Mesothelial cell of epicardium (in vitro differentiated cells): ENCODE results near the gene DDX17. TPM values are rescaled to one million over a fixed set of nuclear protein-coding genes. Genes with fewer than 3 reads are reported as not detected.

Experiments used
- DNase-seq, 2 experiments: peaks; one replicate each; pipeline ENCODE4 v3.0.0; 2021; ENCODE audit warnings: low spot score in 2 of 2; ENCODE audit not compliant: unreplicated experiment in 2 of 2
- H3K27ac Mint-ChIP-seq: 2 replicates; pipeline ENCODE4 v1.8.0; 2021; ENCODE audit warnings: mixed read lengths
- H3K27me3 Mint-ChIP-seq: 2 replicates; pipeline ENCODE4 v1.8.0; 2021; ENCODE audit warnings: low read depth, mixed read lengths
- H3K36me3 Mint-ChIP-seq: 2 replicates; pipeline ENCODE4 v1.8.0; 2021; ENCODE audit warnings: mixed read lengths
- H3K4me1 Mint-ChIP-seq: 2 replicates; pipeline ENCODE4 v1.8.0; 2021; ENCODE audit warnings: mixed read lengths
- H3K4me3 Mint-ChIP-seq: 2 replicates; pipeline ENCODE4 v1.8.0; 2021; ENCODE audit warnings: mild to moderate bottlenecking, moderate library complexity, mixed read lengths
- H3K9me3 Mint-ChIP-seq: 2 replicates; pipeline ENCODE4 v1.8.0; 2021; ENCODE audit warnings: mixed read lengths
- total RNA-seq: library from RNA; stranded (reverse); gene quantifications from 3 replicates; pipeline ENCODE4 v1.2.1, GENCODE V29; 2021
- TF ChIP-seq, protein P1 (sequence below): fragments of 200-600 bp; sonication (generic); IDR thresholded peaks from one replicate; pipeline ENCODE4 v1.5.0; 2021; ENCODE audit warnings: antibody characterized with exemption; ENCODE audit not compliant: unreplicated experiment

DDX17 gene
- total RNA-seq, 1 donor from 2014 or later, result 717 TPM

GRCh38 chr22:38455530-38456271, 50.4 kb downstream of the DDX17 start:
- H3K4me3 Mint-ChIP-seq, result peak overlapping the region; percentile 69
- no peaks in the 10 kb centered on the region for H3K9me3 Mint-ChIP-seq
- DNase-seq, result peak; percentile 52 to 69
- no peaks in the 10 kb centered on the region for H3K36me3 Mint-ChIP-seq
- TF ChIP-seq, protein P1, sequence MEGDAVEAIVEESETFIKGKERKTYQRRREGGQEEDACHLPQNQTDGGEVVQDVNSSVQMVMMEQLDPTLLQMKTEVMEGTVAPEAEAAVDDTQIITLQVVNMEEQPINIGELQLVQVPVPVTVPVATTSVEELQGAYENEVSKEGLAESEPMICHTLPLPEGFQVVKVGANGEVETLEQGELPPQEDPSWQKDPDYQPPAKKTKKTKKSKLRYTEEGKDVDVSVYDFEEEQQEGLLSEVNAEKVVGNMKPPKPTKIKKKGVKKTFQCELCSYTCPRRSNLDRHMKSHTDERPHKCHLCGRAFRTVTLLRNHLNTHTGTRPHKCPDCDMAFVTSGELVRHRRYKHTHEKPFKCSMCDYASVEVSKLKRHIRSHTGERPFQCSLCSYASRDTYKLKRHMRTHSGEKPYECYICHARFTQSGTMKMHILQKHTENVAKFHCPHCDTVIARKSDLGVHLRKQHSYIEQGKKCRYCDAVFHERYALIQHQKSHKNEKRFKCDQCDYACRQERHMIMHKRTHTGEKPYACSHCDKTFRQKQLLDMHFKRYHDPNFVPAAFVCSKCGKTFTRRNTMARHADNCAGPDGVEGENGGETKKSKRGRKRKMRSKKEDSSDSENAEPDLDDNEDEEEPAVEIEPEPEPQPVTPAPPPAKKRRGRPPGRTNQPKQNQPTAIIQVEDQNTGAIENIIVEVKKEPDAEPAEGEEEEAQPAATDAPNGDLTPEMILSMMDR, result no peak
- peaks cover 32% of the 10 kb centered on the region for H3K4me1 Mint-ChIP-seq
- peaks cover 48% of the 10 kb centered on the region for H3K27me3 Mint-ChIP-seq
- H3K27ac Mint-ChIP-seq, result no peak overlapping the region

- peaks cover 32% of the 10 kb centered on the region for H3K4me1 Mint-ChIP-seq
- DNase-seq, result no peak
- H3K36me3 Mint-ChIP-seq, result no peaks in the 10 kb centered on the region
- H3K4me3 Mint-ChIP-seq, result peak within 1 kb of the TSS; percentile 71
- H3K27me3 Mint-ChIP-seq, result peaks cover 49% of the 10 kb centered on the region
- TF ChIP-seq, protein P1, result no peak
- H3K9me3 Mint-ChIP-seq, result no peaks in the 10 kb centered on the region
- no peak within 1 kb of the TSS for H3K27ac Mint-ChIP-seq
Measured at GRCh38 chr22:38455076-38455529, 51.0 kb downstream of the DDX17 start, which contains the start of gene KCNJ4. Gene KCNJ4 (minus strand): TSS chr22:38455199. CDS start chr22:38428132, 27,067 bp downstream.

DNA sequence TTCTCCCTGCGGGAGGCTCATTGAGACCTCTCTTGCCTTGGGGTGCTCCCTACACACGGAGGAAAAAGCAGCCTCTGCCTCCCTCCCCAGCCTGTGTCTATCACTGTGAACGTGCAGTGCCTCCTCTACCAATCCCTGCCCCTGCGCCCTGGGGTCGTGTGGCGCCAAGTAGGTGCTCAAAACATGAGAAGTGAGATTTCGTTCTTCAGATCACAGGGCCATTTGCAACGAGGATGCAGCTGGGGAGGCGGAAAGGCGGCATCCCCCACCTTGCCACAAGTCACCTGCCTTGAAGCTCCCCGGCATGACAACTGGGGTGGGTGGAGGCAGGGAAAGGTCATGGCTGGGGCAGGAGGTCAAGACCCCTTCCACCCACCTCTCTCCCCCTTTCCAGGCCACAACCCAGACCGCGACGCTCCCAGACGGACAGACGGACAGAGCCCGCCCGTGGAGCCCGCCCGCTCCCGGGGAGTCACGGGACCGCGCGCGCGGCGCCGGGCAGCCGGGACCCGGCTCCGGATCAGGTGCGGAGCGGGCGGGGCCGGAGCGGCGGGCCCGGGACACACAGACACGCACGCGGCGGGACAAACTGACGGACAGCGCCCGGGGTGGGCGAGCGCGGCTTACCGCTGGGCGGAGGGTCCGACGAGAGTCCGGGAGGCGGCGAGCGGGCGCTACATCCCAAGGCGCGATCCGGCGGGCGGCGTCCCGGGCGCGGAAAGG, 51.6 kb downstream of the DDX17 start:
- DNase-seq, result no peak
- H3K36me3 Mint-ChIP-seq, result no peaks in the 10 kb centered on the region

DNA sequence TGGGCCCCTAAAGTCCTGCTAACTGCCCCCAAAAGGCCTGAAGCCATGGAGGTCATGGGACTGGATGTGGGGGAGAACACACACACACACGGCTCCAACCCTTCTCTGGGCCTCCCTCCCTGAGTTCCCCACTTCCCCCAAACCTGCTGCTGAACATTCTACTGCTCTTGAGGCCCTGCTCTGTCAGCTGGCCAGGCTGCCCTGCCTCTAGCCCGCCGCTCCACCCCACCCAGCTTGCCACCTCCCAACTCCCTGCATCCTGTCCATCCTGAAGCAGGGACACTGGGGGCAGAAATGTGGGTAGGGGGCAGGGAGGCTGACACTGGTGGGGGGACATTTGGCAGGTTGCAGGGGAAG, 52.1 kb downstream of the DDX17 start:
- Mint-ChIP-seq H3K9me3 (no peaks in the 10 kb centered on the region), H3K27ac (no peak overlapping the region), H3K36me3 (no peaks in the 10 kb centered on the region), H3K4me1 (peaks cover 32% of the 10 kb centered on the region), H3K27me3 (peaks cover 53% of the 10 kb centered on the region), H3K4me3 (peak overlapping the region; percentile 71)
- TF ChIP-seq, protein P1, result no peak
- DNase-seq, result no peak

More for the DNA sequence above, 51.6 kb downstream of the DDX17 start:
- Mint-ChIP-seq H3K4me3 (peak overlapping the region; percentile 71), H3K27me3 (peaks cover 53% of the 10 kb centered on the region), H3K4me1 (peaks cover 32% of the 10 kb centered on the region), H3K9me3 (no peaks in the 10 kb centered on the region), H3K27ac (no peak overlapping the region)
- TF ChIP-seq, protein P1, result no peak

DNA sequence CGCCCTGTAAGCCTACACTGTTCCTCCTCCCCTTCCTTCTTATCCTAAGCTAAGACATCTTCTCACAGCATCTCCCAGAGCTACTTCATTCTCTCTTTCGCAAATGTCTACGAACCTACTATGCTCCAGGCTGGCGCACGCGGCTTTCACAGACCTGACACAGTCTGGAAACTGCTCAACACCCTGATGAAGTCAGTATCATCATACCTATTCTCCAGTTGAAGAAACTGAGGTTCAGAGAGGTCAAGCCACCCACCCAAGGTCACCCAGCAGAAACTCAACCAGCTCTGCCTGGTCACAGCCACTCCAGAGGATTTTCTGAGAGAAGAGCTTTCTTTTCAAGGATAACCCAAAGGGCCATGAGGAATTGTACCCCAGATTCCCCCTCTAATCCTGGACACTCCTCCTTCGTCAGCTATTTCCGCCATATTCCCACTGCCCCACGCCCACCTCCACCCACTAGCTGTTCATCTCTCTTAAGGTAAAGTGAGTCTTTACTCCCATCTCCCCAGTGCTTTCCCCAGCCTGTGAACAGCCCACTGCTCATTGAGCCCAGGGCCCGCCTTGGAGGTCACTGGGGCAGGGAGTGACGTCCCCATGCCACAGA, 52.9 kb downstream of the DDX17 start:
- Mint-ChIP-seq H3K4me3 (peak overlapping the region; percentile 71), H3K27ac (no peak overlapping the region), H3K9me3 (no peaks in the 10 kb centered on the region), H3K27me3 (peaks cover 53% of the 10 kb centered on the region), H3K36me3 (no peaks in the 10 kb centered on the region), H3K4me1 (peaks cover 32% of the 10 kb centered on the region)
- TF ChIP-seq, protein P1, result no peak
- no peak for DNase-seq
